ENCODE results near the gene ACCSL. TPM values are rescaled to one million over a fixed set of nuclear protein-coding genes. Genes with fewer than 3 reads are reported as not detected.

ACCSL gene
- total and polyA plus RNA-seq, 2 donors (not counting 1 experiment from before 2014, with no cell fraction given): not detected

DNA sequence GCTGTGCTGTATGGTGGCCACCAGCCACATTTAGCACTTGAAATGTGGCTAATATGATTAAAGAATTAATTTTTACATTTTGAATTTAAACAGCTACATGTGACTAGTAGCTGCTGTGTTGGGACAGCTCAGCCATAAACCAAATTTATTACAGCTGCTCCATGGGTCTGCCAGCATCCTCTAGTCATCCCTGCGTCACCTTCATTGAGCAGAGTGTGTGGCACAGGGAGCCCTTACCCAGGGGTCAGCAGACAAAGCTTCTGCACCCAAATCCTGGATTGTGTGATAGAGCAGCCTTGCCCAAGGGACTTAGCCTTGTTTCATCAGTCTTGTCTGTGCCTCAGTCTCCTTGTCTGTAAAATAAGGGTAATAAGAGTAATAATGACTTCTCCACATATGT is 19.4 kb upstream of the ACCSL start:
- ChIA-PET CTCF (no interaction called here), POLR2A (no interaction called here)
- WGBS (ENCODE audit: insufficient coverage): no CpG with 5 or more reads among the region's 1 CpG
- Histone ChIP-seq H3K9ac (ENCODE audit: low read length) (no peak overlapping the region), H3K4me2 (replicated peaks; ENCODE audit: low read depth, low read length, poor library complexity, severe bottlenecking) (no peak overlapping the region), H3K4me1 (ENCODE audit: control insufficient read depth in 2 of 2, insufficient read depth in 2 of 2, low read length in 2 of 2) (no peaks in the 10 kb centered on the region), H3K9me3 (ENCODE audit: control extremely low read depth in 1 of 3, control insufficient read depth in 2 of 3, insufficient read depth in 1 of 3, low read length in 2 of 3) (peaks cover 2 to 4% (median 3%) of the 10 kb centered on the region in 3 donors), H3K27me3 (replicated peaks in 1 of 4; ENCODE audit: control extremely low read depth in 1 of 4, control insufficient read depth in 3 of 4, insufficient read depth in 4 of 4, low read length in 3 of 4) (peaks cover 0 to 16% (median 3%) of the 10 kb centered on the region in 4 experiments), H4K20me1 (ENCODE audit: control insufficient read depth, insufficient read depth, low read length, poor library complexity, severe bottlenecking) (no peaks in the 10 kb centered on the region), H2AFZ (ENCODE audit: insufficient read depth, low read depth, low read length, poor library complexity, severe bottlenecking) (no peak overlapping the region), H3K36me3 (replicated peaks in 1 of 2; ENCODE audit: control extremely low read depth in 1 of 2, control insufficient read depth in 1 of 2, extremely low read depth in 1 of 2, insufficient read depth in 2 of 2, low read length in 1 of 2) (no peaks in the 10 kb centered on the region), H3K79me2 (ENCODE audit: control insufficient read depth, insufficient read depth, low read length) (no peaks in the 10 kb centered on the region), H3K4me3 (ENCODE audit: control extremely low read depth in 1 of 5, extremely low read depth in 1 of 5, insufficient read depth in 1 of 5, low read depth in 2 of 5, low read length in 4 of 5) (no peak overlapping the region), H3K27ac (ENCODE audit: low read length in 2 of 2) (no peak overlapping the region)
- H3K27ac Mint-ChIP-seq: no peak overlapping the region
- intact Hi-C loops (cut with micrococcal nuclease): no loop called here
- DNase-seq: no peak
- no peak overlapping the region for H3K4me3 Mint-ChIP-seq
- peaks cover 54% of the 10 kb centered on the region for H3K27me3 Mint-ChIP-seq
- H3K9me3 Mint-ChIP-seq (ENCODE audit: insufficient read depth): peaks cover 9% of the 10 kb centered on the region
- no peak for TF ChIP-seq EZH2 (IDR thresholded peaks at IDR 0.05; ENCODE audit: borderline replicate concordance, insufficient read depth, low read depth, low read length, poor library complexity, severe bottlenecking)
- TF ChIP-seq, protein P1, sequence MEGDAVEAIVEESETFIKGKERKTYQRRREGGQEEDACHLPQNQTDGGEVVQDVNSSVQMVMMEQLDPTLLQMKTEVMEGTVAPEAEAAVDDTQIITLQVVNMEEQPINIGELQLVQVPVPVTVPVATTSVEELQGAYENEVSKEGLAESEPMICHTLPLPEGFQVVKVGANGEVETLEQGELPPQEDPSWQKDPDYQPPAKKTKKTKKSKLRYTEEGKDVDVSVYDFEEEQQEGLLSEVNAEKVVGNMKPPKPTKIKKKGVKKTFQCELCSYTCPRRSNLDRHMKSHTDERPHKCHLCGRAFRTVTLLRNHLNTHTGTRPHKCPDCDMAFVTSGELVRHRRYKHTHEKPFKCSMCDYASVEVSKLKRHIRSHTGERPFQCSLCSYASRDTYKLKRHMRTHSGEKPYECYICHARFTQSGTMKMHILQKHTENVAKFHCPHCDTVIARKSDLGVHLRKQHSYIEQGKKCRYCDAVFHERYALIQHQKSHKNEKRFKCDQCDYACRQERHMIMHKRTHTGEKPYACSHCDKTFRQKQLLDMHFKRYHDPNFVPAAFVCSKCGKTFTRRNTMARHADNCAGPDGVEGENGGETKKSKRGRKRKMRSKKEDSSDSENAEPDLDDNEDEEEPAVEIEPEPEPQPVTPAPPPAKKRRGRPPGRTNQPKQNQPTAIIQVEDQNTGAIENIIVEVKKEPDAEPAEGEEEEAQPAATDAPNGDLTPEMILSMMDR (IDR thresholded peaks at IDR 0.05): no peak
- H3K4me1 Mint-ChIP-seq: no peaks in the 10 kb centered on the region
- no peak for ATAC-seq (ENCODE audit: low read depth)

DNA sequence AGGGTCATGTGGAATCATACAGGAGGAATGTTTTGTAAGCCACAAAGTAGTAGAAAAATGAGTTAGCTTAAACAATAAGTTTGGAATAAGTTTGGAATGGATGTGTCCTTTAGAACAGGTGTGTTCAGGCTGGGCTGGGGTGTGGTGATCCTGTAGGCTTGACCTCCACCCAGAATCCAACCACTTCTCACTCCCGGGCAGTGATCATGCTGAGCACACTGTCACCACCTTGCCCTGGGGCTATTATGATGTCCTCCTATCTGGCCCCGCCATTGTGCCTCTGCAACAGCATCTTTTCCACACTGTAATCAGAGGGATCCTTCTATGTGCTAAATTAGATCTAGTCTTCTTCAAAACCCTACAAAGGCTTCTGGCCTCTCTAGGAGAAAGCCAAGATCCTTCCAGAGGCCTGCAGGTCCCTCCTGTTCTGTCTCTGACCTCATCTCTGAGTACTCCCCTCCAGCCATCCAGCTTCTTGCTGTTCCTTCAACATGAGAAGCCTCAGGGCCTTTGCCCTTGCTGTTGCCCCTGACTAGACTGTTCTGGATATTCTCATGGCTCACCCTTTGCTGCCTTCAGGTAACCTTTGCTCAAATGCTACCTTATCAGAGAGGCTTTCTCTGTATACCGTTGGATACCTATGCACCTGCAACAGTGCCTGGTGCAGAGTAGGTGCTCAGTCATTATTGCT is 18.8 kb upstream of the ACCSL start:
- Mint-ChIP-seq H3K27me3 (peaks cover 51% of the 10 kb centered on the region), H3K4me3 (no peak overlapping the region), H3K4me1 (no peaks in the 10 kb centered on the region), H3K9me3 (ENCODE audit: insufficient read depth) (peaks cover 9% of the 10 kb centered on the region), H3K27ac (no peak overlapping the region)
- H3K4me3 ChIP-seq (ENCODE audit: control extremely low read depth in 1 of 5, extremely low read depth in 1 of 5, insufficient read depth in 1 of 5, low read depth in 2 of 5, low read length in 4 of 5): no peak overlapping the region
- H3K36me3 ChIP-seq (replicated peaks in 1 of 2; ENCODE audit: control extremely low read depth in 1 of 2, control insufficient read depth in 1 of 2, extremely low read depth in 1 of 2, insufficient read depth in 2 of 2, low read length in 1 of 2): no peaks in the 10 kb centered on the region
- no peak overlapping the region for H2AFZ ChIP-seq (ENCODE audit: insufficient read depth, low read depth, low read length, poor library complexity, severe bottlenecking)
- no peak overlapping the region for H3K4me2 ChIP-seq (replicated peaks; ENCODE audit: low read depth, low read length, poor library complexity, severe bottlenecking)
- no peaks in the 10 kb centered on the region for H3K4me1 ChIP-seq (ENCODE audit: control insufficient read depth in 2 of 2, insufficient read depth in 2 of 2, low read length in 2 of 2)
- DNase-seq (no peak), ATAC-seq (ENCODE audit: low read depth) (no peak)
- WGBS (ENCODE audit: insufficient coverage): no CpG with 5 or more reads among the region's 3 CpGs
- TF ChIP-seq EZH2 (IDR thresholded peaks at IDR 0.05; ENCODE audit: borderline replicate concordance, insufficient read depth, low read depth, low read length, poor library complexity, severe bottlenecking): no peak
- TF ChIP-seq, protein P1 (IDR thresholded peaks at IDR 0.05): no peak
- no peaks in the 10 kb centered on the region for H3K79me2 ChIP-seq (ENCODE audit: control insufficient read depth, insufficient read depth, low read length)
- intact Hi-C loops (cut with micrococcal nuclease): no loop called here
- peaks cover 0 to 16% (median 3%) of the 10 kb centered on the region in 4 experiments for H3K27me3 ChIP-seq (replicated peaks in 1 of 4; ENCODE audit: control extremely low read depth in 1 of 4, control insufficient read depth in 3 of 4, insufficient read depth in 4 of 4, low read length in 3 of 4)
- no peak overlapping the region for H3K9ac ChIP-seq (ENCODE audit: low read length)
- H3K27ac ChIP-seq (ENCODE audit: low read length in 2 of 2): no peak overlapping the region
- no peaks in the 10 kb centered on the region for H4K20me1 ChIP-seq (ENCODE audit: control insufficient read depth, insufficient read depth, low read length, poor library complexity, severe bottlenecking)
- peaks cover 2 to 4% (median 3%) of the 10 kb centered on the region in 3 donors for H3K9me3 ChIP-seq (ENCODE audit: control extremely low read depth in 1 of 3, control insufficient read depth in 2 of 3, insufficient read depth in 1 of 3, low read length in 2 of 3)
- ChIA-PET CTCF (no interaction called here), POLR2A (no interaction called here)

Measured in B cell (primary cell).